Transverse colon (tissue), 4 donors: ENCODE data around the gene TIE1. TPM values are rescaled to one million over a fixed set of nuclear protein-coding genes. Genes with fewer than 3 reads are reported as not detected.

Source experiments
- DNase-seq: peaks from one replicate; pipeline ENCODE4 v3.0.0-alpha.2; 2019
- H3K27ac ChIP-seq, 4 donors: fragments of 200-600 bp; sonication (generic); 2 replicates each; pipeline ENCODE4 v1.5.1; 2016 to 2018; ENCODE audit warnings: inconsistent platforms in 4 of 4
- H3K27me3 ChIP-seq: fragments of 200-600 bp; sonication (generic); 2 replicates; pipeline ENCODE4 v1.5.1; 2017; ENCODE audit warnings: inconsistent platforms
- H3K36me3 ChIP-seq, 4 donors: fragments of 200-600 bp; sonication (generic); 2 replicates each; pipeline ENCODE4 v1.5.1; 2017 to 2019; ENCODE audit warnings: inconsistent platforms in 4 of 4
- H3K4me1 ChIP-seq, 4 donors: fragments of 200-600 bp; sonication (generic); 2 replicates each; pipeline ENCODE4 v1.5.1; 2017 to 2020; ENCODE audit warnings: inconsistent platforms in 4 of 4
- H3K4me3 ChIP-seq, 4 donors: fragments of 200-600 bp; sonication (generic); 1 replicate in 1 of 4; 2 replicates in 3 of 4; pipeline versions ENCODE4 v1.5.1 to v1.6.1; 2017 to 2019; ENCODE audit warnings: inconsistent platforms in 4 of 4
- H3K9me3 ChIP-seq, 2 donors: fragments of 200-600 bp; sonication (generic); 2 replicates each; pipeline ENCODE4 v1.5.1; 2017 to 2019; ENCODE audit warnings: inconsistent platforms in 2 of 2
- CTCF ChIP-seq, 5 experiments: fragments of 200-600 bp in 3 of 5; fragments of 450-650 bp in 2 of 5; sonication (generic) in 3 of 5; IDR thresholded peaks; 1 replicate in 2 of 5; 2 replicates in 3 of 5; pipeline ENCODE4 v1.5.1; 2016 to 2017; ENCODE audit warnings: antibody characterized with exemption in 5 of 5, inconsistent platforms in 3 of 5, mild to moderate bottlenecking in 2 of 5, moderate library complexity in 1 of 5
- EP300 ChIP-seq: sonication (generic); formaldehyde crosslinking; IDR thresholded peaks from one replicate; pipeline ENCODE4 v1.6.1; 2017; ENCODE audit warnings: antibody characterized with exemption, low read depth
- POLR2A ChIP-seq: fragments of 450-650 bp; IDR thresholded peaks from one replicate; pipeline ENCODE4 v1.6.1; 2016; ENCODE audit warnings: antibody characterized with exemption, mild to moderate bottlenecking, moderate library complexity
- POLR2AphosphoS5 ChIP-seq, 3 donors: sonication (generic); formaldehyde crosslinking; IDR thresholded peaks; one replicate each; pipeline ENCODE4 v1.6.1; 2016; ENCODE audit warnings: antibody characterized with exemption in 3 of 3
- WGBS, 2 donors: methylation state at CpG; one replicate each; pipeline ENCODE4 v1.1.5; 2018; ENCODE audit warnings: low coverage in 1 of 2; 5-methylcytosine and 5-hydroxymethylcytosine counted together
- in situ Hi-C, 4 donors: fragments of 200-750 bp; cut with MboI; loops; one replicate each; pipeline versions ENCODE4 v1.15.0 to v1.15.1; 2017; ENCODE audit warnings: low sequenced_read_pairs in 3 of 4, low pct_ligation_motif_present in 1 of 4, low pct_unique_long_range_greater_than_20kb in 1 of 4
- intact Hi-C: fragments of 100-400 bp; cut with DNase I; formaldehyde crosslinking; loops from one replicate; pipeline ENCODE4 v1.15.1; 2023; ENCODE audit warnings: low total_unique reads
- total RNA-seq, 4 donors: library from RNA; depleted of rRNA; stranded (reverse); fragments of >200 nt; gene quantifications; one replicate each; pipeline ENCODE4 v1.1.0, GENCODE V29; 2016

Gene TIE1
- total RNA-seq, 4 donors from 2014 or later: 2.4 to 7.8 (median 5.3) TPM

GRCh38 chr1:43318831-43319230 is 18.0 kb downstream of the TIE1 start:
- in situ Hi-C loops: no loop called here
- Histone ChIP-seq H3K9me3 (no peaks in the 10 kb centered on the region), H3K36me3 (no peaks in the 10 kb centered on the region), H3K27me3 (no peaks in the 10 kb centered on the region), H3K4me1 (peaks cover 0 to 7% (median 2%) of the 10 kb centered on the region in 4 donors), H3K27ac (no peak overlapping the region), H3K4me3 (no peak overlapping the region)
- DNase-seq: no peak
- WGBS, 2 donors: 77% methylated on average over 4 of the region's 4 CpGs; no CpG with 5 or more reads in 1 of the 2 donors
- intact Hi-C loops: no loop called here
- no peak for TF ChIP-seq EP300

GRCh38 chr1:43319288-43319687 is 18.5 kb downstream of the TIE1 start:
- intact Hi-C loops: no loop called here
- no peaks in the 10 kb centered on the region for H3K27me3 ChIP-seq
- no peak overlapping the region for H3K27ac ChIP-seq
- in situ Hi-C loops: no loop called here
- peaks cover 0 to 3% (median under 1%) of the 10 kb centered on the region in 4 donors for H3K4me1 ChIP-seq
- TF ChIP-seq POLR2AphosphoS5 (IDR thresholded peaks at IDR 0.05): no peak
- no peak for TF ChIP-seq POLR2A
- no peak for TF ChIP-seq CTCF (IDR thresholded peaks at IDR 0.05)
- no peak for TF ChIP-seq EP300
- H3K36me3 ChIP-seq: no peaks in the 10 kb centered on the region
- WGBS, 2 donors: 97% methylated on average over 5 of the region's 5 CpGs; no CpG with 5 or more reads in 1 of the 2 donors
- no peak for DNase-seq
- H3K4me3 ChIP-seq: no peak overlapping the region
- H3K9me3 ChIP-seq: no peaks in the 10 kb centered on the region

- DNase-seq: no peak
- H3K9me3 ChIP-seq: peaks cover 0 to under 1% of the 10 kb centered on the region in 2 donors
These were observed 19.0 kb downstream of the TIE1 start for GRCh38 chr1:43319766-43320165.

GRCh38 chr1:43321331-43321891 is 20.6 kb downstream of the TIE1 start:
- DNase-seq: no peak
- WGBS, 2 donors: 92 to 96% methylated on average over 8 to 16 of the region's 16 CpGs
- TF ChIP-seq POLR2A (no peak), CTCF (IDR thresholded peaks at IDR 0.05) (no peak), POLR2AphosphoS5 (IDR thresholded peaks at IDR 0.05) (no peak), EP300 (no peak)
- no peaks in the 10 kb centered on the region for H3K36me3 ChIP-seq
- H3K27me3 ChIP-seq: no peaks in the 10 kb centered on the region
- H3K4me3 ChIP-seq: no peak overlapping the region
- H3K4me1 ChIP-seq: no peaks in the 10 kb centered on the region
- no peak overlapping the region for H3K27ac ChIP-seq
- H3K9me3 ChIP-seq: peaks cover 0 to 3% of the 10 kb centered on the region in 2 donors
- intact Hi-C loops (no loop called here), in situ Hi-C loops (no loop called here)

More at GRCh38 chr1:43319766-43320165, 19.0 kb downstream of the TIE1 start:
- 96 to 100% methylated on average over 1 to 2 of the region's 3 CpGs for WGBS, 2 donors
- no peak overlapping the region for H3K4me3 ChIP-seq
- H3K36me3 ChIP-seq: no peaks in the 10 kb centered on the region
- TF ChIP-seq POLR2AphosphoS5 (IDR thresholded peaks at IDR 0.05): no peak
- TF ChIP-seq CTCF (IDR thresholded peaks at IDR 0.05): no peak
- TF ChIP-seq EP300: no peak
- TF ChIP-seq POLR2A: no peak
- H3K27ac ChIP-seq: no peak overlapping the region
- in situ Hi-C loops: no loop called here
- intact Hi-C loops: no loop called here
- no peaks in the 10 kb centered on the region for H3K4me1 ChIP-seq
- H3K27me3 ChIP-seq: no peaks in the 10 kb centered on the region

- no peak for TF ChIP-seq POLR2A
- no peak for TF ChIP-seq POLR2AphosphoS5 (IDR thresholded peaks at IDR 0.05)
- no peak for TF ChIP-seq CTCF (IDR thresholded peaks at IDR 0.05)
- TF ChIP-seq EP300: no peak
- no peaks in the 10 kb centered on the region for H3K4me1 ChIP-seq
- WGBS, 2 donors: 88% methylated on average over 5 of the region's 5 CpGs; no CpG with 5 or more reads in 1 of the 2 donors
- intact Hi-C loops (no loop called here), in situ Hi-C loops (no loop called here)
- H3K27ac ChIP-seq: no peak overlapping the region
- H3K27me3 ChIP-seq: no peaks in the 10 kb centered on the region
- peaks cover 0 to 3% of the 10 kb centered on the region in 2 donors for H3K9me3 ChIP-seq
- no peak overlapping the region for H3K4me3 ChIP-seq
- H3K36me3 ChIP-seq: no peaks in the 10 kb centered on the region
- DNase-seq: no peak
These were observed 21.7 kb downstream of the TIE1 start for GRCh38 chr1:43322506-43322905.
